ENCODE data around the gene ZNF674. TPM values are rescaled to one million over a fixed set of nuclear protein-coding genes. Genes with fewer than 3 reads are reported as not detected.
"Not testable (repeated sequence)": the region's sequence is repeated elsewhere in the genome, so short reads cannot be mapped to it uniquely, and the experiment has no call there.

ZNF674 gene
- total and polyA plus RNA-seq, 10 of the 15 experiments (the other 5 are each of a cell fraction or from before 2014, with no cell fraction given), result 1.0 to 3.7 (median 1.8) TPM

- TF ChIP-seq RFX5 (IDR thresholded peaks at IDR 0.05; ENCODE audit: low read depth, low read length), result no peak
Observed at GRCh38 chrX:46485897-46486296, 59.3 kb downstream of the ZNF674 start (continued).

DNA sequence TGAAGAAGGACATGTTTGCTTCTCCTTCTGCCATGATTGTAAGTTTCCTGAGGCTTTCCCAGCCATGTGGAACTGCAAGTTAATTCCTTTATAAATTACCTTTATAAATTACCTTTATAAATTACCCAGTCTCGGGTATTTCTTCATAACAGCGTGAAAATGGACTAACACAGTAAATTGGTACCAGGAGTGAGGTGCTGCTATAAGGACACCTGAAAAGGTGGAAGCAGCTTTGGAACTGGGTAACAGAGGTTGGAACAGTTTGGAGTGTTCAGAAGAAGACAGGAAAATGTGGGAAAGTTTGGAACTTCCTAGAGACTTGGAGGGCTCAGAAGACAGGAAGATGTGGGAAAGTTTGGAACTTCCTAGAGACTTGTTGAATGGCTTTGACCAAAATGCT lies 66.6 kb downstream of the ZNF674 start:
- H3K9me3 ChIP-seq (replicated peaks; ENCODE audit: control insufficient read depth, insufficient read depth, low read length); H3K4me2 ChIP-seq (ENCODE audit: control insufficient read depth, insufficient read depth); SMC1A ChIA-PET (ENCODE audit: uncharacterized antibody, unreplicated experiment); H4K20me1 ChIP-seq (ENCODE audit: control insufficient read depth, insufficient read depth); DNase-seq (ENCODE audit: low read depth, low spot score); CTCF ChIA-PET; H2AFZ ChIP-seq (ENCODE audit: control insufficient read depth, low read depth, low read length); H3K27me3 ChIP-seq (replicated peaks in 1 of 2; ENCODE audit: control insufficient read depth in 2 of 2, insufficient read depth in 2 of 2, low read length in 1 of 2); H3K4me3 ChIP-seq; H3K79me2 ChIP-seq (ENCODE audit: control insufficient read depth, insufficient read depth, low read length); BruUV-seq (replicated peaks); RAD21 ChIA-PET (ENCODE audit: unreplicated experiment); H3K9ac ChIP-seq (ENCODE audit: control insufficient read depth, insufficient read depth, low read length); ATAC-seq; H3K27ac ChIP-seq (ENCODE audit: control insufficient read depth, insufficient read depth); intact Hi-C loops (cut with micrococcal nuclease; ENCODE audit: unreplicated experiment); H3K4me1 ChIP-seq (ENCODE audit: control insufficient read depth, insufficient read depth, low read length); in situ Hi-C loops (cut with MboI); FAIRE-seq; H3K36me3 ChIP-seq (ENCODE audit: control insufficient read depth in 2 of 2, insufficient read depth in 2 of 2, low read length in 1 of 2): not testable (repeated sequence)
- POLR2A ChIA-PET, result interaction anchor here (0.6 kb wide), 1 partner anchor 44 kb away, joined by 3 read pairs; no protein-coding TSS in a partner anchor
- 17% methylated on average over 2 of the region's 2 CpGs for WGBS (ENCODE audit: insufficient coverage, insufficient replicate concordance, low lambda C conversion rate, missing lambda C conversion rate)

- no peak for ATAC-seq
- Histone ChIP-seq H3K36me3 (ENCODE audit: control insufficient read depth in 2 of 2, insufficient read depth in 2 of 2, low read length in 1 of 2) (no peaks in the 10 kb centered on the region; a peak in 1 of 4 replicates), H3K79me2 (ENCODE audit: control insufficient read depth, insufficient read depth, low read length) (no peaks in the 10 kb centered on the region), H3K27ac (ENCODE audit: control insufficient read depth, insufficient read depth) (no peak overlapping the region), H3K4me1 (ENCODE audit: control insufficient read depth, insufficient read depth, low read length) (no peaks in the 10 kb centered on the region), H3K27me3 (replicated peaks in 1 of 2; ENCODE audit: control insufficient read depth in 2 of 2, insufficient read depth in 2 of 2, low read length in 1 of 2) (no peaks in the 10 kb centered on the region), H3K4me2 (ENCODE audit: control insufficient read depth, insufficient read depth) (no peak overlapping the region), H3K9me3 (replicated peaks; ENCODE audit: control insufficient read depth, insufficient read depth, low read length) (peaks cover 6% of the 10 kb centered on the region), H3K4me3 (no peak overlapping the region), H3K9ac (ENCODE audit: control insufficient read depth, insufficient read depth, low read length) (no peak overlapping the region), H2AFZ (ENCODE audit: control insufficient read depth, low read depth, low read length) (no peak overlapping the region), H4K20me1 (ENCODE audit: control insufficient read depth, insufficient read depth) (no peaks in the 10 kb centered on the region)
- 73% methylated on average over 2 of the region's 2 CpGs for WGBS (ENCODE audit: insufficient coverage, insufficient replicate concordance, low lambda C conversion rate, missing lambda C conversion rate)
- intact Hi-C loops (cut with micrococcal nuclease; ENCODE audit: unreplicated experiment) (no loop called here), in situ Hi-C loops (cut with MboI) (no loop called here)
- ChIA-PET CTCF (interaction anchor here (1.5 kb wide), 1 partner anchor 11 kb away, joined by 5 read pairs; no protein-coding TSS in a partner anchor), RAD21 (ENCODE audit: unreplicated experiment) (no interaction called here), POLR2A (no interaction called here), SMC1A (ENCODE audit: uncharacterized antibody, unreplicated experiment) (interaction anchor here (0.6 kb wide), 1 partner anchor 77 kb away, joined by 3 read pairs; no protein-coding TSS in a partner anchor)
- no TSS peak for BruUV-seq (replicated peaks)
- no peak for DNase-seq (ENCODE audit: low read depth, low spot score)
- FAIRE-seq, result no peak
- no peak for TF ChIP-seq ZZZ3 (IDR thresholded peaks at IDR 0.05; ENCODE audit: control insufficient read depth, insufficient read length, low read depth)
- TF ChIP-seq YY1 (IDR thresholded peaks at IDR 0.05; ENCODE audit: low read depth, low read length), result no peak
- TF ChIP-seq CREM (IDR thresholded peaks at IDR 0.05; ENCODE audit: low read depth), result no peak
- no peak for TF ChIP-seq EED (IDR thresholded peaks at IDR 0.05; ENCODE audit: low read depth)
- no peak for TF ChIP-seq KAT2A (conservative IDR thresholded peaks at IDR 0.05; ENCODE audit: control insufficient read depth, low read depth, low read length)
- no peak for TF ChIP-seq RB1 (IDR thresholded peaks at IDR 0.05; ENCODE audit: borderline replicate concordance)
Observed at GRCh38 chrX:46477435-46477834, 67.8 kb downstream of the ZNF674 start.

Data from GM12878 (cell line).